Globus pallidus (tissue), 1 donor: ENCODE data around the gene HSPA12A.

ENCODE experiments used
- DNase-seq: peaks from one replicate; pipeline ENCODE4 v3.0.0-alpha.2; 2015; ENCODE audit warnings: low spot score

HSPA12A gene

DNA sequence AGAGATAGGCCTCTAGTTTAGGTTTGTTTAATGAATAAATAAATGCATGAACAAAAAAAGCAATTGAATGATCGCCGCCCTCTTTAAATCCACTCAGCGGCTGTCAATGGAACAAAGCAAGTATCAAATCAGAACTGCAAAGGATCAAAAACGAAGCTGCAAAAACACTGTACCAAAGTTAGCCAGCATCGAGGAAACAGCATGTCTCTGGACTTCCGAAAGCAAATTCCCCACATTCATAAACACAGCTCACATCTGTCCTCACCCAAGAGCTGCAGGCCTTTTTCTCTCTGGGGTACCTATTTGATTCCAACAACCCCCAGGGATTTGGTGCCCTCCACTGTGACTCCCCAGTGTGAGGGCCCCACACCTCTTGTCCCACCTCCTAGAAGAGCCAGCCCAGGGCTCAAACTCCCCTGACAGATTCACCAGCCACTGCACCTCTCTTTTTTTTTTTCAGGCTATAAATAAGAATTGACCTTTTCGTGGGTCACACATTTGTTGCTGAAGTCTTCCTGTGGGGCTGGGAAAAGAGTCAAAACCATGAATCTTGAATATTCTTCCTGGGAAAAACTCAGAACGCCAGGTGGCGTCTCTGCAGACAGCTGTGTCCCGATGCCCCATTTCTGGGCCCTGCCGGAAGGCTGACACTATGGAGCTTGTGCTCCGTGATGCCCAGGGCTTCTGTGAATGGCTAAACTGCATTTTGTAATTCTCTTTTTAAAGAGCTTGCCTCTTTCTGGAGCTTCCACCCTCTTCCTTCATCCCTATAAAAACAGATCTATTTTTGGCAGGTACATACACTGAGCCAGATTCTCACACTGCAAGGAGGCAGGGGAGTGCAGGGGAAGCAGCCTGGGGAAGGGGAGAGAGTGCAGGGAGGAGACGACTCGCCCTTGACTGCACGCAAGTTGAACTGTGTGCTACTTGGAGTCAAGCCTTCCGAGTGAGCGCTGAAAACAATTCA lies 51.7 kb downstream of the HSPA12A start:
- peak; percentile 43 for DNase-seq

DNA sequence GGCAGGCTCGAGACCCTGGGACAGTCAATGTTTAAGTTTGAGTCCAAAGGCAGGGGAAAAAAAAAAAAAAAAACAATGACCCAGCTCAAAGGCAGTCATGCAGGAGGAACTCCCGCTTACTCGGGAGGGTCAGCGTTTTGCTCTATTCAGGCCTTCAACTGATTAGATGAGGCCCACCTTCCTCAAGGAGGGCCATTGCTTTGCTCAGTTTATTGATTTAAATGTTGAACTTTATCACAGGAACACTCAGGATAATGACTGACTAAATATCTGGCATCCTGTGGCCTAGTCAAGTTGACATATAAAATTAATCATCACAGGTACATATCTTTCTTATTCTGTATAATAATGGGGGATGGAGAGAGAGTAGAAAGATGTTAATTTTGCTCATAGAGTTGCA lies 52.6 kb downstream of the HSPA12A start:
- DNase-seq, result no peak

DNA sequence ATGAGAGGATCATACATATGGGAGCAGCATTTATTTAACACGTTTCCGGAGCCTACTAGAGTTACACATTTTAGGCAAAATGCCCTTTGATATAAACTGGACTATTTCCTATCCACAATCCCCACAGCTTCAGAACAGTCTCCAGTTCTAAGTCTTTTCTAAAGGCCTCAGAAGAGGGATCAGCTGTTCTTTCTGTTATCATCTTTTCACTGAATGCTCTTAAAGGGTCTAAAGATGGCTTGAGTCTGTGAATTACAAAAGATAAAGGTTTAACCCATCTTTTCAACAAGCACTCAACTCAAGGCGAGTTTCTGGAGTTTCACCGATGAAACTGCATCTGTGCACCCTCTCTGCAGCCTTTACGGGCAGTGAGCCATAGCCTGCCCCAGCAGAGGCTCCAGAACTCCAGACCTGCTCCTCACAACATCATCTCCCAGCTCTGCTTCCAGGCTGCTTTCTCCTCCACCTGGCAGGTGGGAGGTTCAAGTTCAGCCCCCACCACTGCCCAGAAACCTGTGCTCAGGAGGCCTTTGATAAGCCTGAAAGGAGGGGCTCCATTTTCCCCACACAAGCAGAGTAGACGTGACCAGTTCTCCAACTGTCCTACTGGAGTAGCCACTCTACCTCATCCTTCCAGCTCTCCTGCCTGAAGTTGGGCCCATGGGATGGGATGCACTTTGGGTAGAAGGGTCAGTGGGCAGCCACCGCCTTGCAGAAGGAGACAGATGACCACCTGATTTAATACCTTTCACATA lies 53.4 kb downstream of the HSPA12A start:
- no peak for DNase-seq

DNA sequence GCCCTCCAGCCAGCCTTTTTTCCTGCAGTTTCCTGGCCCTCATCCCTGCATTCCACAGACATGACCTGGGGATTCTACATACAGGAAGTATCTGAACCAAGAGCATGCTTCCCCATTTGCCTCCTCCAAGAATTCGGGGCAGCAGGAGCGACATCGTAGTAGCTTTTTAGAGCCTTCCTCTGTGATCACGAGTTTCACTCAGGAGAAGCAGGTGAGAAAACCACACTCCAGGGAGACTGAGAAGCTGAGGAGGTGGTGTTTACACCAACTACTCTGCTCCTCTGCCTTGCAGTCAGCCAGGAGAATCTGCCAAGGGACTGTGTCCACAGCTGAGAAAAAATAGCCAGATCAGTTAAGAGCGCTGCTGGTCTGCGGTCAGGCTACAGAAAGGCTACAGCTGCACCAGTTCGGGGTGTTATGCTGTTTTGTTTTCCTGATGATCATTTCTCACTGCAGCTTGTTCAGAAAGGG lies 54.1 kb downstream of the HSPA12A start:
- no peak for DNase-seq

DNA sequence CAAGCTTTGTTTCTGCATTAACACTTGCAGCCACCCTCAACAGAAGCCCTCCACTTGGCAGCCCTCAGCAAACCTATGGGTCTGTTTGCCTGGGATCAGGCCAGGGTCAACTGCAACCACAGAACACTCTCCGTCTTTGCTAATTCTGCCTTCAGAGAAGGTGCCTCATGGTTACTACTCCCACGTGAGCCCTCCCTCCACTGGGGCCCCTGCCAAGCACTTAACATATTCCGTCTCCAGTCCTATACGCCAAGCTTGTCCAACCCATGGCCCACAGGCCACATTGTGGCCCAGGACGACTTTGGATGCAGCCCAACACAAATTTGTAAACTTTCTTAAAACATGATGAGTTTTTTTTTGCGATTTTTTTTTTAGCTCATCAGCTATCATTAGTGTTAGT lies 54.7 kb downstream of the HSPA12A start:
- no peak for DNase-seq

DNA sequence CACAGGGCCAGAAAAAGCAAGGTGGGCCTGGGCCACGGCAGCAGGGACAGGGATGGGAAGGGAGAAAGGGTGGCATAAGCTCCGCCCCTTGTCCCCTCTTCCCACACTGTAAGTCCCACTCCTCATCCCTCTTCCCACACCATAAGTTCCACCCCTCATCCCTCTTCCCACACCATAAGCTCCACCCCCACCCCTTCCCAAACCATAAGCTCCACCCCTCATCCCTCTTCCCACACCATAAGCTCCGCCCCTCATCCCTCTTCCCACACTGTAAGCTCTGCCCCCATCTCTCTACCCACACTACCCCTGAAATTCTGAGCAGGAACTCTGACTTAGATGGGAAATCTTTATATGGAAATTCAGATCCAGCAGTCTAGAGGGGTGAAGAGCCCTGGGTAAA lies 55.7 kb downstream of the HSPA12A start:
- DNase-seq, result no peak

DNA sequence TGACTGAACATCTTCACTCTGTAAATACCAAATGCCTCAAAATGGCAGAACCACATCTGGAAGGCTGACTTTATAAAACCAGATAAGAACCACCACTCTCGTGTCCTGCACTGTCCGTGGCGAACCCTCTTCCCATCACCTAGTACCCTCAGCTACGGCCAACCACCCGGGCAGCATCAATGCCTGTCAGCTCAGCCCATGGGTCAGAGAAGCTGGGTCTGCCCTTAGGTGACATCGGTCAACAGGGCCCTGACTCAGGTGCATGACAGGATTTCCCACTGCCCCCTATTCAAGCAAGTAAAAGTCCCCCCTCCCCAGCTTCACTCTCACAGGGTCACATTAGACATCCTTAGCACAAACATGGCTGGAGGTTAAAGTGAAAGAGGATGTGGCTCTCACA lies 56.6 kb downstream of the HSPA12A start:
- DNase-seq, result no peak

DNA sequence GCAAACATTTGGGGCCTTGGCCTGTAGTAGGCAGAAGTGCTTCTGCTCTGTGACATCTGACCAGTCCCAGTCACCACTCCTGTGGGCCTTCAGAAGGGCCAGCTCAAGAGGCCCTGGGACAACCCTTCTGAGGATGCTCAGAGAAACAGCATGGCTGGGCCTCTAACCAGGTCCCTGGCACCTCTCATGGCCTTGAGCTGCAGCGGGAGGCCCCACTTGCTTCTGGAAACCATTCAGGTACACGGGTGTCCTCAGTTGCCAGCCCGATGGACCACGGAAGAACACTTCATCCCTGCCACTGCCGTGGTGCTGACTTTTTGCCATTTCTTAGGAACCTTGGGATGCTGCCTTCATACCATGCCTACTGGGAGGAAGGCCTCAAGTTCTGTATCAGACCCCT lies 57.6 kb downstream of the HSPA12A start:
- no peak for DNase-seq

DNA sequence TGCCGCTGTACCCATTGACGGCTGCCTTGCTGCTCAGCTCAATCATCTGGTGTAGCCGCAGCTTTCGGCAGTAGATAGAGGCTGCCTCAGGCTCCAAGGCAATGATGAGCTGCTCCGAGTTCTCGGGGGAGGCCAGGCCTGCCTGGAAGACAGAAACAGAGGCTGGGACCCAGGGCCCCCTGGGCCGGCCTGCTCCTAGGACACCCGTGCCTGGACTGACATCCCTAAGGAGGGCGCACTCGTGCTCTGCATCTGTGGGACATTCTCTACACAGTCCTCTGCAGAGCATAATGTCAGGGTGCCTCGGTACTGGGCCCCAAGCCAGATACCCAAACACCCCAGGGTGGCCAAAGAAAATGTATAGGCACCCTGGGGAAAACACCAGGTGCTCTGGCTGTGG lies 58.5 kb downstream of the HSPA12A start:
- DNase-seq, result no peak

DNA sequence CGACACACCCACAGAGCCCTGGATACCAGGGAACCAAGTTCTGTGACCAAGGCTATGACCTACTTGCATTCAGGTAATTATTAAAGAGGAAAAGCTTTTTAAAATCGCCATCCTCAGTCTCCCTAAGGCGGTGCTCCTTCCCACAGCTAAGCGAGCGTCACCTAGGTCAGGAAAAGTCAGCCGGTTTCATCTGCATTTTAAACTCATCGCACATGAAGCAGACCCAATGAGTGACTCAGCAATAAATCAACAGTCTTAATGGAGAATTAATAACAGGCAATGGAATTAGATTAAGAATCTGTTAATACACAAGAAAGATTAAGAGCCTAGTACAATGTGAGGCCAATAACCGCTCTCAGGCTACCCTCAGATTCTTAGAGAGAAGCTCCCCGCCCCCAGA lies 59.2 kb downstream of the HSPA12A start:
- no peak for DNase-seq

DNA sequence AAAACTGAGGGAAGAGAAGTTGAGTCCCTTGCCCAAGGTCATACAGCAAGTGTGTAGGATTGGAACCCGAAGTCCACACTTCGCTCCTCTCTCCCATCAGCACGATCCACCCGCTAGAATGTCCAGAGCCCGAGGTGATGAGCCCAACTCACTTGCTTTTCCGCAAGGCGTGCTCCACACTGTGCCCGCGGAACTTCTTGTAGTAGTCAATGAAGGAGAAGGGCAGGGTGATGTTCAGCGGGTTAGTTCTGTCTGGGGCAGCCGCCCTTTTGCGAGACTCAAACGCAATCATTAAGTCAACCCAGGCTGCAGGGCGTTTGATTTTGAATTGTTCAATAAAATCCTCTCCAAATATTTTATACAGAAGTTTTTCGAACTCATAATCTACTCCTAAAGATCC lies 63.0 kb downstream of the HSPA12A start:
- DNase-seq, result no peak

DNA sequence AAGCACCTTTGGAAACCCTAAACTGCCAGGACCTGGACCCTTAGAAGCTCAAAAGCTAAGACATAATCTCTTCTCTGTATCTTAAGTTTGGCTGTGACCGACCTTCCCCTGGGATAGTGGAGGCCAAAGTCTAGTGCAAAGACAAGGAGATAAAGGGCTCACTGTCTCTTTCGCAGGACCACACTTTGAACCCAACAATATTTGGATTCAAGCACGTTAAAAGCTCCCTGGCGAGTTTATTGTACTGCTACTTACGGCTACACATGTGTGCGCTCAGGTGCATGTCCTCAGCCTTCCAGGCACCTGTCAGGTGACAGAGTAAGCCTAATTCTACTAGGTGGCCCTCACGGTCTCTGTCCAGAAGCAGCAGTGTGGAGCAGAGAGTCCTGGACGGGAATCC lies 65.7 kb downstream of the HSPA12A start:
- no peak for DNase-seq

DNA sequence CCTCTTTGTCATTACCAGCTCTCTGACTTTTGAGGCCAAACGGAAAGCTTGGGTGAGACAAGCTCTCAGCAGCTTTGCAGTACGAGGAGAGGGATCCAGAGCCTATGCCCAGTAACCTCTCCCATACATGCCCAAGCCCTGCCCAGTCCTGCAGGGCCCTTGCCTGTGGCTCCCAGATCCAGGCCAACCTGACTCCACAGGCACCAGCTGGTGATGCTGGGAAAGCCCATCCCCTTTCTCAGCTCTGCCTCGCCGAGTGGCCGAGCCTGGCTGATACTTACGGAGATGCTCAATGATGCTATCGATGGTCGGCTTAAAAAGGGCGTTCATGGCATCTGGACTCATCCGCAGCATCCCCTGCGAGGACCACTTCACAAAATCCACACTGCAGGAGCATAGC lies 66.2 kb downstream of the HSPA12A start:
- no peak for DNase-seq

DNA sequence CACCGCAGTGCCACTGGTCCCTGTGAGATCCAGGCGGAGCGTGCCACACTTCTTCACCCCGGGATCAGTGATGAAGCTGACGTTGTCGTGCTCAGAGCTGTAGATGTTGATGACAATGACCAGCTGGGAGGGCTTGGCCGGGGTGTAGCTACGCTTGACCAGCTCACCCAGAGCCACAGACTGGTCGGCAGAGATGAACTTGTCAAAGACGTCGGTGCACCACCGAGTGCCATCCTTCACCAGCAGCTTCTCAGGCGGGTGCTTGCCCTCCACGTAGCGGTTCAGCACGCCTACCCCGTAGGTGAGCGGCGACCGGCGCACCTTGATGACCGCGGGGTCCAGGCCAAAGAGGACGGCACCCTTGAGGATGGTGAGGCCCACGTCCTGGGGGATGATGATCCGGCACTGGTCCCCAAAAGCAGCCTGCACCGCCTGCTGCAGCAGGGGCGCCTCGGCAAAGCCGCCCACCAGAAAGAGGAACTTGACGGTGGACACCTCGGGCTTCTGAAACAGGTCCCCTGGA lies 67.4 kb downstream of the HSPA12A start:
- no peak for DNase-seq

DNA sequence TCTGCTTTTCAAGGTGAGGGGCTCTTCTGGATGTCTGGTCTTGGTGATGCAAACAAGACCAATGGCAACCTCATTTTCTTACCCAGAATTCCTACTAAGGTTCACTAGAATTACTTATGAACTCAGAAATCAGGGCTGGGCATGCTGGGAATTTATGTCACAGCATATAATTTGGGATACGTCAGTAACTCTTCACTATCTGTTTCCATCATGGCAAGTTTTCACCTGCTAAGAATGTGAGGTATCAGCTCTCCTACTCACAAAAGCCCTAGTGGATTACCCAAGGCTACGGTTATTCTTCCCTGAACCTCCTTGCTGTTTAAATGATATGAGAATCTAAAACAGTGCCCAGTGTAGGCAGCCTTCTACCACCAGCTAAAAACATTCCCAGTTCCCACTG lies 68.5 kb downstream of the HSPA12A start:
- DNase-seq, result no peak

DNA sequence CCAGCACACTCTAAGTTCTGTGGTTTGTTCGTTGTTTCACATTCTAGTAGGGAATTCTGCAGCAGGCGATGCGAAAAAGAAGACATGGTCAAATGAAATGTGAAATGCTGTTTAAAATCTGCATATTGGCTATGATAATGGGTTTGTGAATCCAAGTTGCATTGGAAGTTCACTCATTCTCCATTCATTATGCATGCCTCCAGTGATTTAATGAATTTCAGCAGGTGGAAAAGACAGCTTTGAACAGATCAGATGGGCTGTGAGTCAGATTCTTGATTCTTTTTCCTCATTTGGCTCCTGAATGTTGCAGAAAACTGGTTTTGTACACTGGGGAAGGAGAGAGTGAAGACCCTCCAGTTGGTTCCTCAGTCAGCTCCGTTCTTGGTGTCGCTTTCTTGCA lies 69.5 kb downstream of the HSPA12A start:
- no peak for DNase-seq

DNA sequence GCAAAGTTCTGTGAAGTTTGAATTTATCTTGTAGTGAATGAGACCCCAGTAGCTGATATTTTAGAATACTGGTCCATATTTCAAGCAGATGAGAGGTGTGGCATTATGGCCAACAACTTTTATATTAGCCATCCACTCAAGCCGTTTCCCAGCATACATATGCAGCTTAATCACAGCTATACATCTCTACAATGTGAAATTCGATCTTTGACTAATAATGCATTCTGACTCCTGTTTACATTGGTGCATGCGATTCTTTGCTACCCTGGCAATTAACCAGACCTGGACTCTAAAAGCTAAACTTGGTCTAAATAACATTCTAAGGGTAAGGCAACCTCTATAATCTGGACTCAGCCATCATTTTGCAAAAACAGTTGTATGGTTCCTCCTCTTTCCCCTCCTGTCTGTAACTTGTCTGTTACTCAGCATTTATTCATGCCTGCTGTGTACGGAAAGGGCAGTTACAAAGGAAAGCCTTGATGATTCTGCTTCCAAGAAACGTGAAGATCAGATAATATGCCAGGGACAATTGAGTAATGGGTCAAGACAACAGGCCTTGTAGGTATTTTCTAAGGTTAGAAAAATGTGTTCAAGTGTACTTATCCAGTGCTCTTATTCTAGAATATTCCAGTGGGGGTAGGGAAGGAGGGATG lies 71.0 kb downstream of the HSPA12A start:
- no peak for DNase-seq

DNA sequence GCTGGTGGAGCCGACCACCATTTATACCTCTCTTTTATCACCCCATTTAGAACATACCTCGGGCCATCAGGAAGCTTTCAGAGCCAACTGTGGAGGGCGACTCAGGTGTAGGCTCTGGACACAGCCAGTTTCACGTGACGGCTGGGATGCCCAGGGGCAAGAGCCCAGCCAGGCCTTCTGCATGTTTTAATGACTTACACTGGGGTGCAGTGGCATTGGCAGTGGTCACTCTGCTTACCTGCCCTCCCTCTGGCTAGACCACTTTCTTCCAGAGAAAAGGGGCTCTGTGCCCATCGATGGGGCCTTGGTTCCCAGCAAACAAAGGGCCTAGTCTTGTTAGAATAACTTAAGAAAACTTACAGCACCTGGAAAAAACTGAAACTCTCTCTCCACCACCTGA lies 71.7 kb downstream of the HSPA12A start:
- no peak for DNase-seq

DNA sequence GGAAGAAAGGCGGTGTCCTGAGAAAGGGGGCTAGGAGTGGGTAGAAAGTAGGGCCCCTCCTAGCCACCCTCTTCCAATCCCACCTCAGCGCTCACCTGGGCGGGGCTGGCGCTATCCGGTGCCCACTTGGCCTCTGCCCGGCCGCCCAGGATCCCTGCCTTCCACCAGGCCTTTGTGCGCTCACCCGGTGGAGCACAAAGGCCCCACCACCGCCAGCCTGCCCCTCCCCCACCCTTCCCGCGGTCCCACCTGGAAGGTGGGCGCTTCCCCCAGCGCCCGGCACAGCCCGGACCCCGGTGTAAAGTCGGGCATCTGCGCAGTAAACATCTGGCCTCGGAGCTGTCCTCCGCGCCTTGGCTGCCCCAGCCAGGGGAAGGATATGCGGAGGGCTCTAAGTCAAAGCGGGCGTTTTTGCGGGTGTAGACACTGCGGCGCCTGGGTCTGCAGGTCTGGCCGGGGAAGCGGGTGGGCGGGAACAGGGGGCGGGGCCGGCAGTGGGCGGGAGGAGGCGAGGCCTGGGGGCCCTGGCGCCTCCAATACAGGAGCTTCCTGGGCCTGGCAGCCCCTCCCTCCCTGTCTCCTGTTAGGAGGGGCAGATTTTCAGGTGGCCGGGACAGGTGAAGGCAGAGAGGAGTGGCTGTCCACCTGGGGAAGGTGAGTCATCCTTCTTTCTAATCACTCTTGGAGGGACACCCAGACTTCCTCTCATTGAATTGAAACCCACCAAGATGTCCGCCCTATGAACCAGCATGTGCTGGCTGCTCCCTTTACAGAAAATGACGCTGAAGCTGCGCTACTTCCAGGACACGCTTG lies 72.3 kb downstream of the HSPA12A start:
- DNase-seq, result no peak

DNA sequence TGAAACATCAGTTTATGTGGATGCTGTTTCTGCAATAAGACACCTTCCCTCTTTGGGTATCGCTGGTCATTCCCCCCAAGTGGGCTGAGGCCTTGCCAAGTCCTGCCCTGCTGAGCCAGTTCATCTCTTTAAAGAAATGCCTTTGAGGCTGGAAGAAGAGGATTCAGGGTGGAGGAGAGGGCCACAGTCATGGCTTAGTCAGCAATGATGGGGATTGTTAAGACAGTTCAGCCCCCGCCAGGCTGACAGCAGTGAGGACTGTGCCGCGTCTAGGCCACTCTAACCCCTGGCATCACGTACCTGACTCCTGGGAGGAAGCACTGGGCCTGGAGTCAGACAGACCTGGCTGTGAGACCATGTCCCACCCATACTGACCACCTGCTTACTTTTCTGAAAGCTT lies 73.3 kb downstream of the HSPA12A start:
- no peak for DNase-seq

DNA sequence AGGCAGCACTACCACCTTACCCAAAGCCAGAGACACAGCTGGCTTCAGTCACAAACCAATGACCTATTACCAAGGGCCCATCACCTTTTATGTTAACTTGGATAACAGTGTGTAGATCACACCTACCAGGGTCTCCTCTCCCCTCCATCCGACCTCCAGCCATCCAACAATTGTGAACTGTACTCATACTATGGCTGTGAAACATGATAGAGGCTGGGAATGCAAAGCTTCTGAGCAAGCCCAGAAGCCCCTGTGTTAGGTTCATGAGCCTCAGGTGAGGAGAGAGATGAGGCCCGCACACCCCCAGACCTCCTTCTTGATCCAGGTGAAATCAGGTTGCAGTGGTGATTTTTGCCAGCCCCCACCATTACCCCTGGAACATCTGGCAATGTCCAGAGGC lies 73.9 kb downstream of the HSPA12A start:
- no peak for DNase-seq

DNA sequence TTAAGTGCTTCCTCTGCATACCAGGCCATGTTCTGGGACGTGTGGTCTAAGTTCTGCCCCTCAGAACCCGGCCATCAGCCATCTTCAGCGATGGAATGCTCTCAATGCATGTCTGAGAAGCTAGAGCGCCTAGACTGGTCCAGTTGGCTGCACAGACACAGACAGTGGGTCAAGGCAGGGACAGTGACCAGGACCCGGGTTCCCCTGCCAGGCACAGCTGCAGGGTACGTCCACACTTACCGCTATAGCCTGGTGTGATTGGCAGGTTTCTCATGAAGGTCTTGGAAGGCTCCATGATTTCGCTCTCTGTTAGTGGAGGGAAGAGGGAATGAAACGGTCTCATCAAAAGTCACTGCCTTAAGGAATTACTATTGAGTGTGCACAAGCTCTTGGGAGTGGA lies 74.3 kb downstream of the HSPA12A start:
- no peak for DNase-seq
